LoVo (cell line): ENCODE results near the gene ANKRD39.
"Not testable (repeated sequence)": the region's sequence is repeated elsewhere in the genome, so short reads cannot be mapped to it uniquely, and the experiment has no call there.

ENCODE experiments used
- DNase-seq: peaks from one replicate; pipeline ENCODE4 v3.0.0-alpha.2; 2016; ENCODE audit warnings: low spot score

ANKRD39 gene

DNA sequence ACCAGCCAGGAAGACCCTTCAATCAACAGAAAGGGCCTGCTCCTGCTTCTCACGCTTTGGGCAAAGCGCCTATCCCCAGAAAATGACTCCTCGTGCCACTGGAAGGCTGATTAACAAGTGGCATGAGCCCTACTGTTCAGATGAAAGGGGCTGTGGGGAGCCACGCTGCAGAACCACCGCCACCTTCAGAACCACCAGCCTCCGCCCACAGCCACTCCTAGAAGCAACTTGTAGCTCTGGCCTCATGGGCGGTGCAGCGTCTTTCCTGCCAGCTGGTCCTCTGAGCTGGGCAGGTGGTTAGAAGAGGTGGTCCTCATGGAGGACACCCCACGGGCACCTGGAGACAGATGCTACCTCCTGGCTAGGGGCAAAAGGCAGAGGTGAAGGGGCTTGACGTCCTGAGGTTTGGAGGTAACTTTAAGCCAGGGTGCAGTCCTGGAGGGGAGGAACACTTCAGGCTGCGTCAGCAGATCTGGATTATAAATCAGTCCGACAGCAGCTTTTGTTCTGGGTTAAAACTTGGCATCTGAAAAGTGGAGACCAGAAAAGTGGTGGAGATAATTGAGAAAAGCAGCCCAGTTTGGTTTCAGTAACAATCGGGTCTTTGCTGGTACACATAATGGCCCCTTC, 12.9 kb upstream of the ANKRD39 start:
- DNase-seq: no peak

DNA sequence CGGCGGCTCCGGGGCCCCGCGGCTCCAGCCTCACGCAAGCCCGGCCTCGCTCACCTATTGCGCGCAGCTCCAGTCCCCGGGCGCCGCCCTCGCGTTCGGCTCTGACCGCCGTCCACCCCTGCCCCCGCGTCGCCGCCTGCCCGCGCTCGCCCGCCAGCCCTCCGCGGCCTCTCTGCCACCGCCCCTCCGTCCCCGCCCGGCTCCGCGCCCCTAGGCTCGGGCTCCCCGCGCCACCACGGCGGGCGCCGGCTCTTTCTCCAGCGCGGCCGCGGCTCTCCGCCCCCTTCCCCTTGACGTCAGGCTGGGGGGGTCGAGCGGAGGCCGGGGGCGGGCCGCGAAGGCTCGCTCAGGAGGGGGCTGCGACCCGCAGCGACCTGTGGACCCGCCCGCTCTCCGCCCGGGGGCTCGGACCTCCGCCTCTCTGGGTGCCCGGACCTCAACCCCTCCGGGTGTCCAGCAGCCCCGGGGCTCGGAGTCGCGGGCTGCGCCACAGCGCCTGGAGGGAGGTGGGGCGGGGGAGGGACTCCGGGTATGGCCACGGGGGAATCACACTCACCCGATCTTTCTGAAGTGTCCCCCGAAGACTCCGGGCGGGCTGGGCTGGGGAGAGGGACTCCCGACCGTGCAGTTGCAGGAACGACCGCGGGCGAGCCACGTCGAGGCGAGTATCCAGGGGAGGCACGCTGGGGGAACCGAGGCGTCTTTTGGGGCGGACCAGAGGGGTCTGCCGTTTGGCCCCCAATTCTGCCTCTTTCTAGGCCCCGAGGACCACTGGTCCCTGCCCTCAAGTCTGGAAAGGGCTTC, 12.2 kb upstream of the ANKRD39 start, which contains the start of gene SEMA4C:
Gene SEMA4C (minus strand): TSS at position 259 of the 804 bp plus-strand sequence. CDS start 2,194 bp downstream, outside the sequence.
- DNase-seq: peak; percentile 37

DNA sequence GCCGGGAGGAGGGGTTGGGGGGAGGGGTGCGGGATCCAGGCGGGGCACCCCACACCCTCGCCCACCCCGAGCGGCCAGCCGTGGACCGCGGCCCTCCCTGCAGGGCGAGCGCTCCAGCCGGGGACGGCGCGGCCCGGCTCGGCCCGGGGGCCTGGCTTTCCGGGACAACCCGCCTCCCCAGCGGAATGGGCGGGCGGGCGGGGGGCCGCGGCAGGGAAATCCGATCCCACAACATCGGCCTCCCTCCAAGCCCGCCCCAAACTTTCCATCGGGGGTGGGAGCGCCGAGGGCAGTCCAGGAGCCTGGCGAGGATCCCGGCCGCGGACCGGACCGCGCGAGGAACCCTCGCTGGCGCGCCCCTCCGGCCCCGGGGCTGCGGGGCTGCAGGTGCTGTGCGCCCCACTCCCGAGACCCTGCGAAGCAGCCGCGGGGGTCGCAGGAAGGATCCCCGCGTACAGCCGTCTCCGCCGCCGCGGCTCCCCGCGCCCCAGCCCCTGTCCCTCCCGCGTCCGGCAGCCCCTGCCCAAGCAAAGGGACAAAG, 11.5 kb upstream of the ANKRD39 start:
- DNase-seq: no peak

DNA sequence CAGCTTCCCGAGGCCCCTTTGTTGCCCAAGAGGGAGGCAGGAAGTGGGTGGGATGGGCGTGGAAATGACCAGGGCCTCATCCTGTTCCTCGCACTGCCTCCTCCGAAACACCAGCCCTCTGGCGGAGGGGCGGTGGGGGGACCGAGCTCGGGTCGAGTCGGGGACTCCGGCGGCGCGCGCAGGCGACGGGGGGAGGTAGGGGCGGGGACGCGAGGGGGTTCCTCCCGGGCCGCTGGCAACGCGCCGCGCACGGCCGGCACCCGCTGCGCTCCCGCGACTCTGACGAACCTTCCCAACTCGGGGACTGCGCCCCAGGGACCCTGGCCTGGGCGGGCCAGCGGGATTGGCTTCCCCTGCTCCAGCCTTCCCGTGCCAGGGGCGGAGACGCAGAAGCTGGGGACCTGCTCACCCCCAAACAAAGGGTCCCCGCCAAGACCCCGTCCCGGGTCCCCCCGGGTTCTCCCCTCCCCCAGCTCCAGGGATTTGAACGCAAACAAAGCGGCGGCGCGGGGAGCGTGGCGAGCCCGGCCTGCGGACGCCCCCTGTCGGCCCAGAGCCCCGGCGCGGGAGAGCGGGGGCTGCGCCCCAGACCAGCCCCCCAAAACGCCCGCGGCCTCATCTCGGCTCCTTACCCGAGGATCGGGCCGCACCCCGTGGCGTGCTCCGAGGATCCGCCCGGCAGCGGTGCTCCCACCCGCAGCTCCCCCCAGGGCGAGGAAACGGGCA, 10.9 kb upstream of the ANKRD39 start:
- DNase-seq: peak; percentile 81

DNA sequence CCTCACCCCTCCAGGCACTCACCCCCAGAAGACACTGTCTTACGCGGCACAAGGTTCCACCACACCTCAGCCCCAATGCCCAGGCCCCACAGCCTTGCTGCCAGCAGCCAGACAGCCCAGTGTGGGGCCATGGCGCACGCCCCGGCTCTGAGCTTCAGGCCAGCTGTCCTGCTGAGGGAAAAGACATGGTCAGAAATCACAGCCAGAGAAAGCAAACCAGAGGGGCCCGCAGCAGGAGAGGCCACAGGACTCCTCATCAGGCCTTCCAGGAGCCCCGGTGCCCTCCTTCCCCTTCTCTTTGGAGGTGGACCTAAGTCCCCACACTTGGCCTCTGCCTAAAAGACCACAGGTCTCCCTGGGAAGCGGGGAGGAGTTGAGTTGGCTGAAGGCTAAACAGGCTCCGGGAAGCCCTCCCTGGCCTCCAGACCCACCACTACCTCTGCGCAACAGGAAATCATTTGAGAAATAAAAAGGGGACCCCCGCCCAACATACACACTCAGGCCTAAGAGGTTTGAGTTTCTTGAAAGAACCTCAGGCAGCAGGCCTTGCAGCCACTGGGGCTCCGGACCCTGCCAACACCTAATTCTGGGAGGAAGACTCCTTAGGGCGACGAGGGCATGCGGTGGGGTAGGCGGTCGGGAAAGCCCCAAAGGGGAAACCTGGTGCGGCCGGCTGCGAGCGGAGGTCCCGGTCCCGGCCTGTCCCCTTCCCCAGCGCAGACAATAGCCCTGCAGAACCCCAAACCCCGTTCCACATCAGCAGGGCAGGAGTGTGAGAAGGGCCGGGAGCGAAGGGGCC, 10.1 kb upstream of the ANKRD39 start:
- DNase-seq: no peak

DNA sequence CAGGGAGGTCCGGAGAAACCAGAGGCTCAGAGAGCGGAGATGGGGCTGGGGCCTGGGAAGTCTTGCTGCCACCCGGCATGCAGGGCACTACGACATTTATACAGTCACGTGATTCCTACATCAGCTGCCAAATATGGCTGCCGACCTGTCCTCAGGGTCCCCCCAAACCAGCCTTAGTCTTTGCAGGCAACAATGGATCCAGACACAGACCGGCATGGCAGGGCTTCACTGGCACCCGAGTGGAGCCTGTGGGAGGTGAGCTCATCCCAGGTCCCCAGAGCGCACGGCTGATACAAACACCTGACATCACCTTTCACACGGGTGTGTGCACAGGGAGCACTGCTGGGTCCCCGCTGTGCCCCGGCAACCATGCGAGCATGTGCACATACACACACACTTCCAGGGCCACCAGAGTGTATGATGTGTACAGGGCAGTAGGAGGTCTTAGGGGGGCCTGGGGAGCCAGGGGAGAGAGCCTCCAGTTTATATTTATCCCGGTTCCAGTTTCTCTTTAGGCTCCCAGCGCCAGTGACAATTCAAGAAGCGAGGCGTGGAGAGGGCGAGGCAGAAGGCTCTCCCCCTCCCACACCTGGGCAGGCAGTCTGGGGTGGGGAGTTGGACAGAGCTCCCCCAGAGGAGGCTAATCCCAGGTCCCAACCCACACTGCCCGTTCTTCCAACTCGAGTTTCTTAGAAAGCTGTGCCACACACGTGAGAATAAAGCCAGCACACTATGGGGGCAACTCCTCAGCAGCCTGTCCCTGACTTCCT, 9.4 kb upstream of the ANKRD39 start:
- no peak for DNase-seq

DNA sequence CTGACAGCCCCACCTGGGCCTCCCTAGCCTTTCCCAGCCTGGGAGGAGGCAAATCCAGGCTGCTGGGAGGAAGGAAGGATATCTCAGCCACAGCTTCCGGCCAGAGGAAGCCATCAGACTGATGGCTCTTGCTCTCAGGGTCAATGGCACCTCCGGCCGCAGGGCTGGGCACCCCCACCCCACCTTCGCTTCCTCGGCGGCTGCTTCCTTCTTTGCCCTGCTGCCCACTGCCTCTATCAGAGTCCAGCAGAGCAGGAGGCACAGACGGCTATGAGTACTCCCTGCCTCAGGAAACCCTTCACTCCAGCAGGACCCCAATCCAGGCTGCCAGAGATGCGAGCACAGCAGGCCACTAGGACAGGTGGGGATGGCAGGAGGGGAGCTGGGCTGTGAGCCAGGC, 8.8 kb upstream of the ANKRD39 start:
- no peak for DNase-seq

DNA sequence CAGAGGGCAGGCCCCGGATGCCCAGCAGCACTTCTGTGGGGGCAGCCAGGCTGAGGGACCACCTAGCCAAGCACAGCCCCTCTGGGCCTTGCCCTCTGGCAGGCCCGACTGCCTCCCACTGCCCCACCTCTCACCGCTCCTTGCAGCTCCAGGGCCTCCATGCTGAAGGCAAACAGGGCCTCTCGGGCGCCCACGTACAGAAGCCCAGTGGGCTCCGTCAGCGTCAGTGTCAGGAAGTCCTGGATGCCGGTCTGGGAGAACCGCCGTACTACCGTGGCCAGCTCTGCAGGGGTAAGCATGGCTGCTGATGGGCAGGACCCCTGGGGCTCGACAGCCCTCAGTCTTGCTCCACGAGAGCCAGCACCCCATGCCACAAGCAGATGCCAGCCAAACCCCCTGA, 8.3 kb upstream of the ANKRD39 start:
- DNase-seq: no peak

DNA sequence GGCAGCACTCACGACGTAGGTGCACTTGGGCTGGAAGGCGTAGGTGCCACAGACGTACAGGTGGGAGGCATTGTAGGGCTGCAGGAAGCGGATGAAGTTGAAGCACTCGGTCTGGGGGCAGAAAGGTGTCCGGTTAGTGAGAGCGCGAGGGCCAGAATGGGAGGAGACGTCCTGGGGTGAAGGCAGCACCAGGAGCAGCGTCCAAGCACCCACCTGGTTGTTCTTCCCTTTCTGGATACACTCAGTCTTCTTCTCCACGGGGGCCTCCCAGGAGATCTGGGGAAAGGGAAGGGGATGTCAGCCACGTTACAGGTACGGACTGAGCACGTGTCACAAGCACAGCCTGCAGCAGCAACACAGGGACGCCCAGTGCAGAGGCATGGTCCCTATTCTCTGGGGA, 7.8 kb upstream of the ANKRD39 start:
- DNase-seq: no peak

DNA sequence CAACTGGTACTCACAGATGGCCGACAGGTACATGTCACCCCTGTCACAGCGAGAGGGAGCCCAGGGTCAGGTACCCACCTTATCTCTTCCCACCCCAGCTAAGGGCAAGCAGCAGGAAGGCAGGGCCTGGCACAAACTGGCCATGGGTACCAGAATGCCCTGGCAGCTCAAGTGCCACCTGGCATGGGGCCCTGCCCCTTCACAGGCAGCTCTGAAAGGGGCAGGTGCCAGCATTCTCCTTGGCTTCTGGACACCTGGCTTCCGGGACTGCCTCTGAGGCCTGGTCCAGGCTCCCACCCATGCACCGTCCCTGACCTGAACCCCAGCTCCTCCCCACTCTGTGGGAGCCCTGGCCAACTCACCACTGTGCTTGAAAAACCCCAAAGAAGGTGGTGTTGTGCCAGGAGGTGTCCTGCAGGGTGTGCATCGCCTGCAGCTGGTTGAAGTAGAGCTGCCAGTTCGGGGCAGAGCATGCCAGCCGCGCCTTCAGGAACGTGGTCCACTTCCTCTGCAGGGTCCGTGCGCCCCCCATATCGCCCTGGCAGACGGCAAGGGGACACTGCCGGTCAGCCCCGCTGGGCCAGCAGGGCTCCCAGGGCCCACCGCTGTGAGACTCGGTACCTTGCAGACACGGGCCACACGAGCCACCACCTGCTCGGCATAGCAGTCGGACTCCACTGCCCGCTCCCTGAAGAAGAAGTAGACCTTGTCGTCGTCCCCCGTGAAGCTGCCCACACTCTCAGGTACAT, 6.7 kb upstream of the ANKRD39 start:
- DNase-seq: no peak

DNA sequence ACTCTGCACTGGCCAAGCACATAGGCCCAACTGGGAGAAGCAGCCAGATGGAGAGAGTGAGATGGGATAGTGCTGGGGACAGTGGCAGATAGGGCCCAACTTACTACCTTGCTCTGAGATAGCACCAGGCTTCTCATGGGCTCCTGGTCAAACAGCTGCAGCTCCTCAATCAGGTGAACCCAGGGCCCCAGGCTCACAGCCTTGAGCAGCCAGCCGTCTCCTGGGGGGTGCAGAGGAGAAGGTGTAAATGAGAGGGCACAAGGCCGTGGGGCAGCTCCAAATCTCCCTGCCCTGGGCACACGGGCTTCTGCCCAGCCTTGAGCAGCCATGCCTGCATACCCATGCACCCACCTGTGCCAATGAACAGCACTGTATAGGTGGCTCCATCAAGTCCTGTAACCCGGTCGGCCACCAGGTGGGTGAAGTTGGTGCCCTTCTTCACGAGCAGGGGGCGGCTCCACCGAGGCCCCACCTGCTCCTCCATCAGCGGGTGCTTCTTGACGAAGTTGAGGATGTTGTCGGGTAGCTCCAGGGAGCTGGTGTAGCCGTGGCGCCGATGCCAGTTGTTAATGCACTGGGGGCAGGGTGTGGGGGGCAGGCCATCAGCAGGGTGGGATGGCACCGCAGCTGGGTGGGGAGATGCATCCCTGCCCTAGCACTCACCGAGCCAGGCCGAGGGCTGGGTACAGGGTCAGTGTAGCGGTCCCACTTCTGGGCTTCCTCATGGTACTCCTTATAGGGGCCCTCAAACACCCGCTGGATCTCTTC, 5.9 kb upstream of the ANKRD39 start:
- DNase-seq: no peak

DNA sequence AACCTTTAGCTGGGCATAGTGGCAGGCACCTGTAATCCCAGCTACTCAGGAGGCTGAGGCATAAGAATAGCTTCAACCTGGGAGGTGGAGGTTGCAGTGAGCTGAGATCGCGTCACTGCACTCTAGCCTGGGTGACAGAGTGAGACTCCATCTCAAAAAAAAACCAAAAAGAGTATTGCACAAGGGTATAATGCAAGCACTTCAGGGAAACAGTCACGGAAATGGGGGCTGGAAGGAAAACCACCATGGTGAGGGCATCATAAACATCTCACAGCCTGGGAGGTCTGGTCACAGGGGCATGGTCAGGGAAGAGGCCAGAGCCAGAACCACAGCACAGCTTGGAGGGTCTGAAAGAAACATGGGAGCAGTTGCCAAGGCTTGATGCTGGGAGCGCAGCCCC, 5.2 kb upstream of the ANKRD39 start:
- not testable (repeated sequence) for DNase-seq

DNA sequence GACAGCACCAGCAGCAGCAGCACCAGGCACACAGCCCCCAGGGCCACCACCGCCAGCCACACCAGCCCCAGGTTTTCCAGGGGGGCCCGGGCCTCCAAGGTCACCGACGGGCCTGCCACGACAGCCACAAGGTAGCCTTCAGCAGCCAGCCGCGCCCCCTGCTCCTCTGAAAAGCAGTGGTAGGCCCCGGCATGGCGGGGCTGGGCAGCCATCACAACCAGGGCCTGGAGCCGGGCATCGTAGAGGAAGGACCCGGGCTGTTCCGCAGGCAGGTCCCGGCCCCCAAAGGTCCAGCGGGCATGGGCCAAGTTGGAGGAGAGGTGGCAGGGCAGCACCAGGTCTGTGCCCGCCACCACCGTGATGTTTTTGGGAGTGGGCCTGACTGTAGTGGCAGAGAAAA, 3.3 kb upstream of the ANKRD39 start:
- no peak for DNase-seq

DNA sequence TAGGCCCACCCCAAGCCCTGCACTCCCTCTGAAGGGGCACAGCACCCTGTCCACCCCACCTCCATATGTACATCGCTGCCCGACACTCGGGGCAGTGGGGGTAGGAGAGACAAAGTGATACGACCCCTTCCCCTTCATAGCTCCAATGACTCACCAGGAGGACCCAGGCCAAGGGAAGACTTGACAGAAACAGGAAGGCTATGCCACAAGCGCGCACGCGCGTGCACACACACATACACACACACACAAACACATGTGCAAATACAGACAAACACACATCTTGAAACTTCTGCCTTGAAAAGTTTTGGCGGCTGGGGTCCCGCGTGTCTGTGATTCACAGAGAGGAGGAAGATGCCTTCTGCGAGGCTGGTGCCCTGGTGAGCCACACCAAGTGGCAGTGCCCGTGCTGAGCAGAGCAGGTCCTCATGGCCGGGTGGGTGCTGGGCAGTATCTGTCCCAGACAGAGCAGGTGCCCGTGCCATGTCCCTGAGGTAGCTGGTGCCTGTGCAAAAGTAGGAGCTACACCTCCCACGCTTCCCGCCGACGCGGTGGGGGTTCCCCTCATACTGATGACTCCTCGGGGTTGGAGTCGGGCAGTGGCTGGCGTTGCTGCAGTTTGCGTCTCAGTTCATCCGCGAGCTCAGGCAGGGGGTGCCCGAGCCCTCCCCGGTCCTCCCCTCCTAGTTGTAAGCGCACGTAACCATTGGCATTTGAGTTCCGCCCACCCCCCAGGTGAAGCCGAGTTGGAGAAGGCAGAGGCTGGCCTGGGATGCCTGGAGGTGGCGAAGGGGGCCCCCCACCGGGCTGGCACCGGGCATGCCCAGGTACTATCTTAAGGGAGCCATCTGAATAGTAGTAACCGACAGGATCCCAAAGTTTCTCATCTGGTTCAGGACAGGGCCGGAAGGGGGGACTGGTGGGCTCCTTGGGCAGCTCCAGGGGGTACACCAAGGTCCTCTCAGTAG, 2.5 kb upstream of the ANKRD39 start:
- no peak for DNase-seq

DNA sequence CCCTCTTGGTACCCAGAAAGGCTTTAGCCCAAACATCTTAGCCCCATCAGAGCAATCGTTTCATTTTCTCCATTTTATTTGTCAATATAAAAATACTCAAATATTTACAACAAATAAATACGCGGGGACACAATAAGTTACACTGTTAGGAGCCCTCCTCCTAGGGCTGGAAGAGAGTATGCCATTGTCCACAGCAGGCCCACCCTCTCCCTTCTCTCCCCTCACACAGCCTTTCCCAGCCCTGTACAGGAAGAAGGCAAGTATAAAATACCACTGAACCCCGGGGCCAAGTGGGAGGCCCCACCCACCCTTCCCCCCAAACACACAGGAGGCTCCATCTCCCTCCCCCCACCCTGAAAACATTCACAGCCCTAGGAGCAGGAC, 1.9 kb upstream of the ANKRD39 start:
- DNase-seq: no peak

DNA sequence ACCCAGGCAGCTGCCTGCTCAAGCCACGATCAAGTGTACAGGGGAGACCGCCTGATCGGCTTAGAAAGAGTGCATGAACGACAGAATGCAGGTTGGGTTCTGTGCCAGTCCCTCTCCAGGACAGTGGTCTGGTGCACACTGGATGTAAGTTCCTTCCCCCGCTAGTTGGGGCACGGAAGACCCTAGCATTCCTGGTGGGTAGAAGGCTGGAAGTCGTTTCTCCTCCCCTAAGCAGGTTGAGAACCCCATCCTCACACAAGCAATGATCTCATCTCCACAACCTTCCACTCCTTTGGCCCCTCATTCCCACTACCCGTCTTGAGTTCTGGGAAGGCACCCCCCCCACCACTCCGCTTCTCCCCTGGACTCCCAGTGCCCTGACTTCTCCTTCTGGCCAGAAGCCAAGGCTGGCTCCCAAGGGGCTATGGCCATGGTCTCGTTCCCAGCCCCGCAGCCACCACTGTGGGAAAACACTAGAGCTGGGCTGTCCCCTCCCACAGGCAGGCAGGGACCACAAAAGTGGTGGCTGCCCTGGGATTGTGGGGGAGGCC, 1.4 kb upstream of the ANKRD39 start:
- no peak for DNase-seq

DNA sequence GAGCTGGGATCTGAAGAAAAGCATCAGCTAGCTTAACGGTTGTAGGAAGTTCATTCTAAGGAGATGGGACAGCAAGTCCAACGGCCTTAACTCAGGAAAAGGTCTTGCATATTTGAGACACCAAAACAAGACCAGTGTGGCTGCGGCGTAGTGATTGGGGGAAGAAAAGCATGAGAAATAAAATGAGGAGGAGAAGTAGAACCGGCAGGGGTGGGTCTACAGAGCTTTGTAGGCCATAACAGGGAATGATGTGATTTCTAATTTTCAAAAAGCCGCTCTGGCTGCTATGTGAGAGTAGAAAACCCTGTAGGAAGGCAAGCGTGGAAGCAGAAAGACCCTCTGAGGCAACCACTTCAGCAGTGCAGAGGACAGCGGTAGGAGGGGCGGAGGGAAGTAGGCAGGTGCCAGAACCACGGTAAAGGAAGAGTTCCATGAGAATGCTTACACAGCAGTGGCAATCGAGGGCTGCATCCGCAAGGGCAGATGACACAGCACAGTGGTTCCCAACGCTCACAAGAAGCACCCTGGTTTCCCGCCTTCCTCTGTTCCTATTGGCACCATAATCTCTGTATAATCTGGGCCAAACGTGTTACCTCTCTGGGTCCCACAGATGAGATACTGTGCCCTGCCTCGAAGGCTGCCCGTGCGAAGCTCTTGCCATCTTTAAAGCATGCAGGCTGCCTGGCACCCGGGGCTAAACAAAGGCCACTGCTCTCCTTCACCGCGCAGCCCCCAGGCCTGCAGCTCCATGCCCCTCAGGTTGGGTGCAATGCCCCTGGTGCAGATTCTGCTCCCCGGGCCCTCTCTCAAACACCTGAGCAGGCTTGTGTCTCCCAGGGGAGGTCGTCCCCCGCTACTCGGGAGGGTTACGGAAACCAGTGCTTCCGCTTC, 795 bp downstream of the ANKRD39 start:
- no peak for DNase-seq
